ENCODE data around the gene SEZ6L2.

- TF ChIP-seq POLR2A (IDR thresholded peaks at IDR 0.05) (no peak), CTCF (IDR thresholded peaks at IDR 0.05) (no peak)
Measured at GRCh38 chr16:29830774-29831173, 68.6 kb downstream of the SEZ6L2 start.

Measured in Peyer's patch (tissue), 4 donors.